ENCODE measurements around the gene EPHB4. TPM values are rescaled to one million over a fixed set of nuclear protein-coding genes. Genes with fewer than 3 reads are reported as not detected.

The EPHB4 gene
- total and polyA plus RNA-seq, 10 of the 15 experiments (the other 5 are each of a cell fraction or from before 2014, with no cell fraction given), result 0.32 to 0.85 (median 0.48) TPM; not detected in 4

DNA sequence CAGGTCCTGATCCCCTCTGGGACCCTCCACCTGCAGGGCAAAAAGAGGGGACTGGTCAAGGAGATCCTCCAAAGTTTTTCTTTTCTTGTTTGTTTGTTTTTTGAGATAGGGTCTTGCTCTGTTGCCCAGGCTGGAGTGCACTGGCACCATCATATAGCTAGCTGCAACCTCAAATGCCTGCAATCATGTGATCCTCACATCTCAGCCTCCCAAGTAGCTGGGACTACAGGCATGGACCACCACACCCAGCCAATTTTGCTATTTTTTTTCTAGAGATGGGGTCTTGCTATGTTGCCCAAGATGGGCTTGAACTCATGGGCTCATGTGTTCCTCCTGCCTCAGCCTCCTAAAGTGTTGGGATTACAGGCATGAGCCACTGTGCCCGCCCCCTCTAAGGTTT, 41.0 kb downstream of the EPHB4 start:
- H3K27me3 ChIP-seq (replicated peaks in 1 of 2; ENCODE audit: control insufficient read depth in 2 of 2, insufficient read depth in 2 of 2, low read length in 1 of 2), result no peaks in the 10 kb centered on the region
- H3K36me3 ChIP-seq (ENCODE audit: control insufficient read depth in 2 of 2, insufficient read depth in 2 of 2, low read length in 1 of 2), result no peaks in the 10 kb centered on the region
- WGBS (ENCODE audit: insufficient coverage, insufficient replicate concordance, low lambda C conversion rate, missing lambda C conversion rate), result 0% methylated on average over 1 of the region's 1 CpG
- H3K4me3 ChIP-seq, result no peak overlapping the region
- no peak for ATAC-seq
- H3K9me3 ChIP-seq (replicated peaks; ENCODE audit: control insufficient read depth, insufficient read depth, low read length), result no peaks in the 10 kb centered on the region; the same call in 2 of the 3 replicates
- ChIA-PET POLR2A (no interaction called here), CTCF (no interaction called here), RAD21 (ENCODE audit: unreplicated experiment) (interaction anchor here (1.4 kb wide), 1 partner anchor 66 kb away, joined by 3 read pairs; the partner anchor contains the start of gene SLC12A9), SMC1A (ENCODE audit: uncharacterized antibody, unreplicated experiment) (no interaction called here)
- in situ Hi-C loops (cut with MboI), result no loop called here
- BruUV-seq (replicated peaks), result no TSS peak
- no peaks in the 10 kb centered on the region for H3K4me1 ChIP-seq (ENCODE audit: control insufficient read depth, insufficient read depth, low read length)
- no peaks in the 10 kb centered on the region for H4K20me1 ChIP-seq (ENCODE audit: control insufficient read depth, insufficient read depth)
- H2AFZ ChIP-seq (ENCODE audit: control insufficient read depth, low read depth, low read length), result no peak overlapping the region
- intact Hi-C loops (cut with micrococcal nuclease; ENCODE audit: unreplicated experiment), result no loop called here
- TF ChIP-seq SMAD5 (IDR thresholded peaks at IDR 0.05; ENCODE audit: low read depth) (no peak), SUZ12 (IDR thresholded peaks at IDR 0.05; ENCODE audit: unreplicated experiment) (no peak), NFYB (IDR thresholded peaks at IDR 0.05; ENCODE audit: insufficient read depth, low read depth, low read length) (no peak)
- TF ChIP-seq, protein P1, sequence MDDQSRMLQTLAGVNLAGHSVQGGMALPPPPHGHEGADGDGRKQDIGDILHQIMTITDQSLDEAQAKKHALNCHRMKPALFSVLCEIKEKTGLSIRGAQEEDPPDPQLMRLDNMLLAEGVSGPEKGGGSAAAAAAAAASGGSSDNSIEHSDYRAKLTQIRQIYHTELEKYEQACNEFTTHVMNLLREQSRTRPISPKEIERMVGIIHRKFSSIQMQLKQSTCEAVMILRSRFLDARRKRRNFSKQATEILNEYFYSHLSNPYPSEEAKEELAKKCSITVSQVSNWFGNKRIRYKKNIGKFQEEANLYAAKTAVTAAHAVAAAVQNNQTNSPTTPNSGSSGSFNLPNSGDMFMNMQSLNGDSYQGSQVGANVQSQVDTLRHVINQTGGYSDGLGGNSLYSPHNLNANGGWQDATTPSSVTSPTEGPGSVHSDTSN (IDR thresholded peaks at IDR 0.05; ENCODE audit: insufficient replicate concordance, low read depth, low read length), result no peak
- DNase-seq (ENCODE audit: low read depth, low spot score), result no peak
- no peak overlapping the region for H3K9ac ChIP-seq (ENCODE audit: control insufficient read depth, insufficient read depth, low read length)
- FAIRE-seq, result no peak
- H3K27ac ChIP-seq (ENCODE audit: control insufficient read depth, insufficient read depth), result no peak overlapping the region
- H3K79me2 ChIP-seq (ENCODE audit: control insufficient read depth, insufficient read depth, low read length), result no peaks in the 10 kb centered on the region
- no peak overlapping the region for H3K4me2 ChIP-seq (ENCODE audit: control insufficient read depth, insufficient read depth)

DNA sequence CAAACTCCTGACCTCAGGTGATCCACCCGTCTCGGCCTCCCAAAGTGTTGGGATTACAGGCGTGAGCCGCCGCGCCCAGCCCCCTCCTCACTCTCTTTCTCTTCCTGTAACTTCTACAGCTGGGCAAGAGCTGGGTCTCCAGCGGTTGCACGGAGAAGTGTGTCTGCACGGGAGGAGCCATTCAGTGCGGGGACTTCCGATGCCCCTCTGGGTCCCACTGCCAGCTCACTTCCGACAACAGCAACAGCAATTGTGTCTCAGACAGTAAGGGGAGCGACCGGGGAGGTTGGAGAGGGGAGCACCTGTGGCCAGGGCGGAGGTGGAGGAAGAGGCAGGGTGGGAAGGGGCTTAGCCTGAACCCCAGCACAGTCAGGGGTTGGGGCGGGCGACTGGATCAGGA, 41.4 kb downstream of the EPHB4 start:
- Histone ChIP-seq H3K79me2 (ENCODE audit: control insufficient read depth, insufficient read depth, low read length) (no peaks in the 10 kb centered on the region), H3K36me3 (ENCODE audit: control insufficient read depth in 2 of 2, insufficient read depth in 2 of 2, low read length in 1 of 2) (no peaks in the 10 kb centered on the region), H3K9ac (ENCODE audit: control insufficient read depth, insufficient read depth, low read length) (no peak overlapping the region), H3K4me1 (ENCODE audit: control insufficient read depth, insufficient read depth, low read length) (no peaks in the 10 kb centered on the region), H4K20me1 (ENCODE audit: control insufficient read depth, insufficient read depth) (no peaks in the 10 kb centered on the region), H3K4me2 (ENCODE audit: control insufficient read depth, insufficient read depth) (no peak overlapping the region), H3K27me3 (replicated peaks in 1 of 2; ENCODE audit: control insufficient read depth in 2 of 2, insufficient read depth in 2 of 2, low read length in 1 of 2) (no peaks in the 10 kb centered on the region), H3K27ac (ENCODE audit: control insufficient read depth, insufficient read depth) (no peak overlapping the region), H3K4me3 (no peak overlapping the region), H3K9me3 (replicated peaks; ENCODE audit: control insufficient read depth, insufficient read depth, low read length) (no peaks in the 10 kb centered on the region; the same call in 2 of the 3 replicates), H2AFZ (ENCODE audit: control insufficient read depth, low read depth, low read length) (no peak overlapping the region)
- DNase-seq (ENCODE audit: low read depth, low spot score) (no peak), FAIRE-seq (no peak), ATAC-seq (no peak)
- ChIA-PET SMC1A (ENCODE audit: uncharacterized antibody, unreplicated experiment) (no interaction called here), CTCF (no interaction called here), POLR2A (no interaction called here), RAD21 (ENCODE audit: unreplicated experiment) (interaction anchor here (1.4 kb wide), 1 partner anchor 67 kb away, joined by 3 read pairs; the partner anchor contains the start of gene SLC12A9)
- in situ Hi-C loops (cut with MboI) (no loop called here), intact Hi-C loops (cut with micrococcal nuclease; ENCODE audit: unreplicated experiment) (no loop called here)
- BruUV-seq (replicated peaks), result no TSS peak
- no peak for TF ChIP-seq STAT3 (IDR thresholded peaks at IDR 0.05; ENCODE audit: low read depth, low read length)
- no peak for TF ChIP-seq POLR2A (IDR thresholded peaks at IDR 0.05; ENCODE audit: low read depth, low read length)
- TF ChIP-seq CBX5 (IDR thresholded peaks at IDR 0.05; ENCODE audit: low read depth), result no peak
- TF ChIP-seq MEF2B (IDR thresholded peaks at IDR 0.05; ENCODE audit: partially characterized antibody, poor library complexity, severe bottlenecking), result no peak
- TF ChIP-seq BHLHE40 (IDR thresholded peaks at IDR 0.05; ENCODE audit: borderline replicate concordance in 1 of 2, low read depth in 2 of 2, low read length in 1 of 2), result no peak
- WGBS (ENCODE audit: insufficient coverage, insufficient replicate concordance, low lambda C conversion rate, missing lambda C conversion rate), result 12% methylated on average over 16 of the region's 17 CpGs
